Measurements from ENCODE around the gene CHMP3. TPM values are rescaled to one million over a fixed set of nuclear protein-coding genes. Genes with fewer than 3 reads are reported as not detected.

CHMP3 gene
- total RNA-seq, 1 donor from 2014 or later, result 106 TPM

DNA sequence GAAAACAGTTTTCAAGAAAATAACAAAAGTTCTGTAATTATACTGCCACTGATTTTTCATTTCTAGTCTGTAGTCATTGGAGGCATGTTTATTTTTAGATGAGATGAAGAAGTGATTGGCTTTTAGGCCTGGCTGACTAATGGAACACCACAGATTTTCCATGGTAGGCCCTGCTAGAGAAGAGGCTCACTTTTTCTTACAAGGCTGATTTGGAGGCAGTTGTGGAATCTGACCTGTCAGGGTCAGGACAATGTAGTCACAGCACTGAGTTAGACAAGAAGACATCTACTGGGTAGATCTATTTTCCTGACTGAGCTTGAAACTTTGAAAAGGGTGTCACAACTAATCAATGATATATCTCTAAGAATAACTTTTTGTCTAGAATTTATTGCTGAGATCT lies 78.1 kb downstream of the CHMP3 start:
- H3K4me3 ChIP-seq (ENCODE audit: low read depth, low read length), result no peak overlapping the region
- DNase-seq (ENCODE audit: low read depth), result no peak
- H3K36me3 ChIP-seq (ENCODE audit: control insufficient read depth, insufficient read depth, low read length), result peaks cover 5% of the 10 kb centered on the region
- no peaks in the 10 kb centered on the region for H3K27me3 ChIP-seq (ENCODE audit: control insufficient read depth, insufficient read depth, low read length)
- TF ChIP-seq, protein P1, sequence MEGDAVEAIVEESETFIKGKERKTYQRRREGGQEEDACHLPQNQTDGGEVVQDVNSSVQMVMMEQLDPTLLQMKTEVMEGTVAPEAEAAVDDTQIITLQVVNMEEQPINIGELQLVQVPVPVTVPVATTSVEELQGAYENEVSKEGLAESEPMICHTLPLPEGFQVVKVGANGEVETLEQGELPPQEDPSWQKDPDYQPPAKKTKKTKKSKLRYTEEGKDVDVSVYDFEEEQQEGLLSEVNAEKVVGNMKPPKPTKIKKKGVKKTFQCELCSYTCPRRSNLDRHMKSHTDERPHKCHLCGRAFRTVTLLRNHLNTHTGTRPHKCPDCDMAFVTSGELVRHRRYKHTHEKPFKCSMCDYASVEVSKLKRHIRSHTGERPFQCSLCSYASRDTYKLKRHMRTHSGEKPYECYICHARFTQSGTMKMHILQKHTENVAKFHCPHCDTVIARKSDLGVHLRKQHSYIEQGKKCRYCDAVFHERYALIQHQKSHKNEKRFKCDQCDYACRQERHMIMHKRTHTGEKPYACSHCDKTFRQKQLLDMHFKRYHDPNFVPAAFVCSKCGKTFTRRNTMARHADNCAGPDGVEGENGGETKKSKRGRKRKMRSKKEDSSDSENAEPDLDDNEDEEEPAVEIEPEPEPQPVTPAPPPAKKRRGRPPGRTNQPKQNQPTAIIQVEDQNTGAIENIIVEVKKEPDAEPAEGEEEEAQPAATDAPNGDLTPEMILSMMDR (IDR thresholded peaks at IDR 0.05; ENCODE audit: insufficient read depth, low read length, poor library complexity, severe bottlenecking), result no peak

DNA sequence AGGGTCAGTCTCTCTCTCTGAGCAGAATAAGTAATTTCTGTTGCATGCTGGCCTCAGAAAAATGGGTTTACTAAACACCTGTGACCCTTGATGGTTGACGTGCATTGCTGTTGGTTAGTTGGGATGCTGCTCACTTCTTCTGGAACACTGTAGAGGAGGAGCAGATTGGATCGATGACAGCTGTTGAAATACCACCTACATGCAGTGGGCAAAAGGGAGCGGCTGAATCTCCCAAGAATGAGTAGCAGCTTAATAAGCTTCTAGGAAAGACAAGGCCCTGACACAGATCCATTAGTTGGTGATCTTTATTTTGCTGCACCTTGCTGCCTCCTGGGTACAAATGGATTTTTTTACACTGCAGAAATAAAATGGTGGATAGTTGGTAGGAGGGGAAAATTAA lies 78.9 kb downstream of the CHMP3 start:
- Histone ChIP-seq H3K4me3 (ENCODE audit: low read depth, low read length) (no peak overlapping the region), H3K27me3 (ENCODE audit: control insufficient read depth, insufficient read depth, low read length) (no peaks in the 10 kb centered on the region), H3K36me3 (ENCODE audit: control insufficient read depth, insufficient read depth, low read length) (peaks cover 5% of the 10 kb centered on the region)
- TF ChIP-seq, protein P1 (IDR thresholded peaks at IDR 0.05; ENCODE audit: insufficient read depth, low read length, poor library complexity, severe bottlenecking), result no peak
- DNase-seq (ENCODE audit: low read depth), result no peak

DNA sequence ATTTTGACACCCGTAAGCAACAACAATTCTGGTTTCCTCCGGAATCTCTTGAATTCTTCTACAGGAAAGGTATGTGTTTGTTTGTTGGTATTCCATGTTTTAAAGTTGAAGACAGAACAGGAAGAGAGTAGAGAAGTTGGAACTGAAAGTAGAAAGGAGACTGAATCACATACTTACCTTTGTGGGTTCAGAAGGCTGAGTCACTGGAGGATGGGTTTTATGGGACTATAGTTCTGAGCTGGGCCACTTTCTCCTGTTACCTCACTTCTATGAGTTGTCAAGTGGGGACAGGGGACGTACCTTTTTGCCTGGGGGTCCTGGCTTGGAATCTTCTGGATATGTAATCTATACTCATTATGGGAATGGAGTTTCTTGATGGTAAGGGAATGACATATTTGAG lies 81.2 kb downstream of the CHMP3 start:
- Histone ChIP-seq H3K4me3 (ENCODE audit: low read depth, low read length) (no peak overlapping the region), H3K36me3 (ENCODE audit: control insufficient read depth, insufficient read depth, low read length) (peaks cover 1% of the 10 kb centered on the region), H3K27me3 (ENCODE audit: control insufficient read depth, insufficient read depth, low read length) (no peaks in the 10 kb centered on the region)
- TF ChIP-seq, protein P1 (IDR thresholded peaks at IDR 0.05; ENCODE audit: insufficient read depth, low read length, poor library complexity, severe bottlenecking), result no peak
- DNase-seq (ENCODE audit: low read depth), result no peak

DNA sequence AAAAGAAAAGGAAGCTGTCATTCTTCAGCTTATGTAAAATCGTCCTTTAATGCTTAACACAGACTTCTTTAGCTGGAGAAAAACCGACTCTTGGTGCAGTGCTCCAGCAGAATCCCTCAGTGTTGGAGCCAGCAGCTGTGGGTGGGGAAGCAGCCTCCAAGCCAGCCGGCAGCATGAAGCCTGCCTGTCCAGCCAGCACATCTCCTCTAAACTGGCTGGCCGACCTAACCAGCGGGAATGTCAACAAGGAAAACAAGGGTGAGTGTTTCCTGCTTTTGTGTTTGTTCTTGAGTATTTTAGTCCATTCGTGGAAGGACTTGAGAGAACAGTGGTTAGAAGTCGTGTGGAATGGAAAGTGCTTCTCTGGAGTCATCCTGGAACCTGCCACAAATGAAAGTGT lies 83.1 kb downstream of the CHMP3 start:
- DNase-seq (ENCODE audit: low read depth), result no peak
- Histone ChIP-seq H3K27me3 (ENCODE audit: control insufficient read depth, insufficient read depth, low read length) (no peaks in the 10 kb centered on the region), H3K36me3 (ENCODE audit: control insufficient read depth, insufficient read depth, low read length) (peaks cover 1% of the 10 kb centered on the region), H3K4me3 (ENCODE audit: low read depth, low read length) (no peak overlapping the region)
- TF ChIP-seq, protein P1 (IDR thresholded peaks at IDR 0.05; ENCODE audit: insufficient read depth, low read length, poor library complexity, severe bottlenecking), result no peak

DNA sequence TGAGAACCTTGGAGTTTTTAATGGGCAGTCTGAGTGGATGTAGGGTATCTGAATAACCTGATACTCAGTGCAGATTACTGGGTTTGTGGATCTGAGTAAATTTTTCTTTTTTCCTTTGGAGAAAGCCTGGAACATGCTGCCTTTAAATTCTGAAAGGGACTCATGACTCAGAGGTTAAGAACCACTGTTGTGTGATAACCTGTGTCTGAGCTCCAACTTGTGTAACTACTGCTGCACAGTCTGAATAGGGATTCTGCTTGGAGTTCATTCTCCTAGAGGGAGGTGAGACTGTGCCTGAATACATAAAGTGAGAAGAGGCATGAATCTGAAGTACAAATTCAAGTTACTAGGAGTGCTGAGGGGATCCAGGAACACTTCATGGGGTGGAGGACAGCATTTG lies 85.9 kb downstream of the CHMP3 start:
- no peak for DNase-seq (ENCODE audit: low read depth)
- TF ChIP-seq, protein P1 (IDR thresholded peaks at IDR 0.05; ENCODE audit: insufficient read depth, low read length, poor library complexity, severe bottlenecking), result no peak
- Histone ChIP-seq H3K36me3 (ENCODE audit: control insufficient read depth, insufficient read depth, low read length) (peaks cover 1% of the 10 kb centered on the region), H3K27me3 (ENCODE audit: control insufficient read depth, insufficient read depth, low read length) (no peaks in the 10 kb centered on the region), H3K4me3 (ENCODE audit: low read depth, low read length) (no peak overlapping the region)

DNA sequence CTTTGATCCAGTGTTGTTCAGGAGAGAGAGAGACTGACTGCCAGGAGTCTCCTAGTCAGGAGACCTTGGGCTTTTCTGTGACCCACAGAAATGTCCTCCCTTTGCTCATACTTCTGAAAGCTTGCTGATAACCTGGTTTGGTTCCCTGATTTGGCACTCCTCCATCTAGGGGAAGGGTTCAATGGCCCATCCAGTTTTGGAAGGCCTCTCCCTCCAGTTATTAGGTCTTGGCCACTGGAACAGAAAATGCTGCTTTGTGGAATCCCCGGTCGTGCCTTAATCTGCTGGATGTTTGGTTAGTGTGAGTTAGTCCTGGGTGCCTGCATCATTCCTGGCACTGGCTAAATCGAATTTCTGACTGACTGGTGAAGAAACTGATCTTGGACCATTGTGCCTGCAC lies 86.3 kb downstream of the CHMP3 start:
- no peaks in the 10 kb centered on the region for H3K27me3 ChIP-seq (ENCODE audit: control insufficient read depth, insufficient read depth, low read length)
- DNase-seq (ENCODE audit: low read depth), result no peak
- TF ChIP-seq, protein P1 (IDR thresholded peaks at IDR 0.05; ENCODE audit: insufficient read depth, low read length, poor library complexity, severe bottlenecking), result no peak
- H3K4me3 ChIP-seq (ENCODE audit: low read depth, low read length), result no peak overlapping the region
- H3K36me3 ChIP-seq (ENCODE audit: control insufficient read depth, insufficient read depth, low read length), result no peaks in the 10 kb centered on the region
